ENCODE data around the gene SHISA7. TPM values are rescaled to one million over a fixed set of nuclear protein-coding genes. Genes with fewer than 3 reads are reported as not detected.

Gene SHISA7
- polyA plus RNA-seq, 2 of the 4 experiments (the other 2 are of a cell fraction): 0.01 TPM; not detected in 1

- no peaks in the 10 kb centered on the region for H3K9me3 ChIP-seq
- no peak for ATAC-seq
- no peak for FAIRE-seq
- CTCF ChIA-PET: interaction anchor here (2.0 to 8.2 kb wide), 6 partner anchors 9 to 154 kb away, joined by 5 to 89 read pairs (median 32); partner anchors contain the start of genes C19orf85, NAT14, SSC5D and ZNF865
- POLR2A ChIA-PET: no interaction called here
- peak overlapping the region; percentile 84 to 92; a peak in 3 of 6 replicates for H3K27ac ChIP-seq
- peak overlapping the region; percentile 84 for H3K4me2 ChIP-seq
- DNase-seq (ENCODE audit: low read depth in 1 of 2, low spot score in 1 of 2): no peak
- peak overlapping the region; percentile 56 for H3K4me3 ChIP-seq
- WGBS (ENCODE audit: missing lambda C conversion rate): 84% methylated on average over 13 of the region's 13 CpGs
- TF ChIP-seq HOXB5 (CRISPR knock-in tag; IDR thresholded peaks at IDR 0.05) (no peak), RNF2 (IDR thresholded peaks at IDR 0.05; ENCODE audit: borderline replicate concordance, low read depth) (no peak), TP53 (CRISPR knock-in tag; IDR thresholded peaks at IDR 0.05) (0 out of 2 replicates have a peak, but pooled peaks have one; percentile 23)
- H3K4me1 ChIP-seq: peaks cover 26% of the 10 kb centered on the region
Observed at GRCh38 chr19:55477905-55478304, 34.8 kb upstream of the SHISA7 start.

GRCh38 chr19:55476100-55476775, 33.1 kb upstream of the SHISA7 start, which contains the start of gene ZNF628:
Gene ZNF628 (plus strand): TSS chr19:55476617. CDS start chr19:55479911, 3,294 bp downstream.
- no peak for FAIRE-seq
- POLR2A ChIA-PET: interaction anchor here (0.5 to 2.3 kb wide), 28 partner anchors 9 to 957 kb away, joined by 3 to 53 read pairs (median 6); partner anchors contain the start of genes FIZ1, ISOC2, NAT14 and PPP1R12C
- TF ChIP-seq CHD4 (IDR thresholded peaks at IDR 0.05; ENCODE audit: borderline replicate concordance) (no peak), BCL3 (IDR thresholded peaks at IDR 0.05) (no peak), HOXA7 (CRISPR knock-in tag; IDR thresholded peaks at IDR 0.05) (no peak), CBX2 (IDR thresholded peaks at IDR 0.05; ENCODE audit: borderline replicate concordance, low read depth) (no peak), JUNB (IDR thresholded peaks at IDR 0.05) (no peak), MAZ (IDR thresholded peaks at IDR 0.05; ENCODE audit: borderline replicate concordance, low read depth, low read length) (0 out of 2 replicates have a peak, but pooled peaks have one; percentile 23), SMC3 (IDR thresholded peaks at IDR 0.05) (no peak), NR3C1 (IDR thresholded peaks at IDR 0.05) (no peak), ZSCAN20 (CRISPR knock-in tag; IDR thresholded peaks at IDR 0.05) (peak; percentile 84), RNF2 (IDR thresholded peaks at IDR 0.05; ENCODE audit: borderline replicate concordance, low read depth) (peak; percentile 93), RCOR1 (IDR thresholded peaks at IDR 0.05; ENCODE audit: low read depth, low read length) (no peak), E2F6 (IDR thresholded peaks at IDR 0.05; ENCODE audit: borderline replicate concordance, low read depth) (peak; percentile 100), PBX3 (IDR thresholded peaks at IDR 0.05) (peak; percentile 64), CEBPB (IDR thresholded peaks at IDR 0.05) (peak in 1 of 2 experiments; percentile 18; a peak in 1 of 4 replicates), HOXB5 (CRISPR knock-in tag; IDR thresholded peaks at IDR 0.05) (peak; percentile 97), RFX5 (IDR thresholded peaks at IDR 0.05) (peak; percentile 59; the same call in 1 of the 2 replicates), MAFK (IDR thresholded peaks at IDR 0.05; ENCODE audit: partially characterized antibody) (peak; percentile 26), KDM1A (IDR thresholded peaks at IDR 0.05; ENCODE audit: low read depth) (no peak), FOXS1 (CRISPR knock-in tag; IDR thresholded peaks at IDR 0.05) (peak; percentile 90), HDAC2 (IDR thresholded peaks at IDR 0.05) (no peak; the same call in 1 of the 2 replicates), EP300 (IDR thresholded peaks at IDR 0.05) (no peak), GATA3 (IDR thresholded peaks at IDR 0.05; ENCODE audit: borderline replicate concordance) (no peak; the same call in 1 of the 2 replicates), SREBF2 (IDR thresholded peaks at IDR 0.05) (no peak), KDM5A (IDR thresholded peaks at IDR 0.05) (no peak), HES2 (IDR thresholded peaks at IDR 0.05) (no peak), TFCP2L1 (CRISPR knock-in tag; IDR thresholded peaks at IDR 0.05) (peak; percentile 80; the same call in 1 of the 2 replicates), ATOH8 (CRISPR knock-in tag; IDR thresholded peaks at IDR 0.05; ENCODE audit: low read depth) (peak; percentile 95), NFE2L2 (conservative IDR thresholded peaks at IDR 0.05; ENCODE audit: low read length) (no peak), FOSL2 (IDR thresholded peaks at IDR 0.05) (no peak), FOSL2 (CRISPR knock-in tag; IDR thresholded peaks at IDR 0.05) (0 out of 2 replicates have a peak, but pooled peaks have one; percentile 15), ZC3H11A (IDR thresholded peaks at IDR 0.05) (peak; percentile 19; the same call in 1 of the 2 replicates)

More at GRCh38 chr19:55476100-55476775, 33.1 kb upstream of the SHISA7 start, which contains the start of gene ZNF628:
- Histone ChIP-seq H3K4me2 (peak within 1 kb of the TSS; percentile 84), H3K9me3 (no peaks in the 10 kb centered on the region), H3K4me3 (peak within 1 kb of the TSS; percentile 56), H3K4me1 (peaks cover 26% of the 10 kb centered on the region), H3K27ac (peak within 1 kb of the TSS; percentile 84 to 92)
- DNase-seq (ENCODE audit: low read depth in 1 of 2, low spot score in 1 of 2) (peak; percentile 99 to 100), ATAC-seq (peak; percentile 94)
- WGBS (ENCODE audit: missing lambda C conversion rate): under 1% methylated on average over 36 of the region's 61 CpGs
- CTCF ChIA-PET: interaction anchor here (0.6 to 8.2 kb wide), 12 partner anchors 10 to 335 kb away, joined by 3 to 89 read pairs (median 6); partner anchors contain the start of genes C19orf85, NAT14 and SSC5D
